Fibroblast of skin of back (primary cell): ENCODE data around the gene PTPRM.

Source experiments
- DNase-seq: peaks from one replicate; pipeline ENCODE4 v3.0.0-alpha.2; 2013

PTPRM gene

DNA sequence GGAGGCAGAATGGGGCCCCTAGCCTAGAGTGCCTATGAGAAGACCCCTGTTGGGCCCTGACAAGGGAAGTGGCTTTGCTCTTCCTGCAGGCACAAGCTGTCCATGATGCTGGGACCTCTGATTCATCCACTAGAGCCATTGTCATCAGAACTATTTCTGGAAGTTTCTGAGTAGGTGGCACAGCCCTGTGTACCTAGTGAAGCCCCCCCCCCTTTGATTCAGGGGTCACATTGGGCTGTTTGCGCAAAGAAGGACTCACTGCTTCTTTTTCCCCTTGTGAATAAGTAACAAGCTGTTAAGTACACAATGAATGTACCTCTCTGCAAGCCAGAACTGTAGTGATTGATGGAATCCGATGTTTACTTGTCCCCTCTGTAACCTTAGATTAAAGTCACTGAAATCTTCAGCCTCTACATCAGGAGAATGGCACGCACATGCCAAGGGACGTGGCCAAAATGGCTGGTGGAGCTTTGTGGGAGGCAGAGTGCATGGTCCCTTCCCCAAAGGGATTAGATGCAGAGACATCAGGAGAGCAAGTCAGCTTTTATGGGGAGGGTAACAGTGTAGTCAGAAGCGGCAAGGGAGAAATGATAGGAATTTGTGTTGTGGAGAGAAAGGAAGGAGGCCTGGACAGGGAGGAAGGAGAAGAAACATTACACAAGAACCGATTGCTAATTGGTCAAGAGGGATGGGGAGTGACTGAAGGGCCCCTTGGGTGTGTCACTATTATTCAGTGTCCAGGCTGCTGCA is 774.5 kb downstream of the PTPRM start:
- peak; percentile 93 for DNase-seq

DNA sequence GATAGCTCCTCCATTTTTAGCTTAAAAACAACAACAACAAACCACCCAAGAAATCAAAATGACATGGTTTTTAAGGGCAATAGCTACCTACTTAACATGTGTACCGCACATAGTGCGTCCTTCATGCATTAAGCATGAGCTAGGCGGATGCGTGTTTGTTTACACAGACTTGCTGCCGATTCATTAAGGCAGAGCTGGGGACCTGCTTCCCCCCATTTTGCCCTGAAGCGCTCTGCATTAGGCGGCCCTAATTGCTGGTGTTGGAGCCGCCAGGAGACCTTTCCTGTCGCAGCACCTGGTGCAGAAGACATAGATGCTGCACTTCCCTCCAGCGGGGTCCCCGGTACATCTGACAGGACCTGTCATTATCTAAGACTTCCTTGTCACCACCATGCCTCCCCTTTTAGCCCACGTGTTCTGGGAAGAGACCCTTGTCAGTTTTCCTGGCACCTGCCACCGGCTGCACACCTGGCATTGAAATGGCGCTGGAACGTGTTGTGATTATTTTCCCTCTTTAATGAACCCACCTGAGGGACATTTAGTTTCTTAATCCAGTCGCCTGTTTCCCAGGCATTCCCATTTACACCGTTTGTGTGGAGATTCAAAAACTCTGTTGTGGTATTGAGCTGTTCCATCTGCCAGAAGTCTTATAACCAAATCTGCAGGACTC is 781.1 kb downstream of the PTPRM start:
- DNase-seq = no peak

DNA sequence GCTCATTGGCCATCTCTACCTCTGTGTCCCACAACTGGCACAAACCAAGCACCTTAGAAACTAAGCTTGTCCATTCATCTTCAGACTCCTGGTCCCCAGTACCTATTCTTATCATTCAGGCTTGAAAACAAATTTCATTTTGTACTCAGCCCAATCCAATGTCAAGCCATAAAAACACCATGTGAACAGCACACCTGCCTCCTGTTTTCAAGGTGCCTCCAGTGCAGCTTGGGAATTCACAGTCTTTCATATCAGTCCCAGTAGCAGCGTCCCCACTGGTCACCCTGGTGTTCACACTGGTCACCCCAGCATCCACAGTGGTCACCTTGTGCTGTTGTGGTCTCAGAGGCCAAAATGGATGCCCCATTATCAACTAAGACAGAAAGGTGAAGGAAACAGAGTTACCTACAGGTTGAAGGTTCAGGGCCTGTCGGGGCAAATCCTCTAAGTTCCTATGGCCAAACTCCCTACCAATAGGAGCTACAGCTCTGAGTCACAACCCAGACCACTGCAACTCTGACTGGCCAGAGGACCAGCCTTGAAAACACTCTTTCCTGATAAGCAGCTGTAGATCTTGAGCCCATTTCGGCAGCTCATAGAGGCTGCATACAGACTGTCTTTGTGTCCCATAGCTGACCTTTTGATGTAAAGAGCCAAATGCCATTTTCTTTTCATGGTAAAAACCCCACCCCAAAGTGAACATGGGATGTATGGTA is 782.6 kb downstream of the PTPRM start:
- DNase-seq = no peak

DNA sequence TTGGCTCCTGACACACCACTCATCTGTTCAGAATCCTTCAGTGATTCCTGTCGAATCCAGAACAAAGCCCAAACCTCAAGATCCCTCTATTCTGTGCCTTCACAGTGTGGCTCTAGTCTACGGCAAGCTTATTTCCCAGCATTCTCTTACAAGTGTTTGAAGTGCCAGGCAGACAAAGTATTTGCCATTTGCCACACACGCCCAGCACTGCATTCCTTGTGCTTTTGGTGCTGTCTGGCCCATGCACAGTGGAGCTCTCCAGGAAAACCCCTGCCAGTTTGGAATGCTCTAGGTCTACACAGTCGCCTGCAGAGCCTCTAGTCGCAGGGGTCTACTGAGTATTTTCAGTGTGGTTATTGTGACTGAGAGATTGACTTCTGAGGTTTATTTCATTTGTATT is 783.5 kb downstream of the PTPRM start:
- DNase-seq = no peak

DNA sequence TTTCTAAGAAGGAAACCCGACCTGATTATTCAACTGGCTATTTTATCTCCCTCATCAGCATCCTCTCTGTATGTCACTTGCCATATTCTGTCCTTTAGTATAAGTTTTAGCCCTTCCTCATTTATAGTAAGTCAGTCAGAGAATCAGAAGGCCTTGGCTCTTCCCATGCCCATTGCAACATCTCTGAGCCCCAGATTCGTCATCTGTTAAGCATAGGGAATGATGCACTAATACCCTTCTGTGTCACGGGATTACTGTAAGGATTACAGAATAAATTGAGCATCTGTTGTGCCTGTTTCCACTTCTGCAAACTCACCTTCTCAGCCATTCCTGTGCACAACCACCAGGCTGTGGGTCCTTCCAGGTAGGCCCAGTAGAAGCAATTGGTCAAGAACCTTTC is 784.0 kb downstream of the PTPRM start:
- DNase-seq = no peak

DNA sequence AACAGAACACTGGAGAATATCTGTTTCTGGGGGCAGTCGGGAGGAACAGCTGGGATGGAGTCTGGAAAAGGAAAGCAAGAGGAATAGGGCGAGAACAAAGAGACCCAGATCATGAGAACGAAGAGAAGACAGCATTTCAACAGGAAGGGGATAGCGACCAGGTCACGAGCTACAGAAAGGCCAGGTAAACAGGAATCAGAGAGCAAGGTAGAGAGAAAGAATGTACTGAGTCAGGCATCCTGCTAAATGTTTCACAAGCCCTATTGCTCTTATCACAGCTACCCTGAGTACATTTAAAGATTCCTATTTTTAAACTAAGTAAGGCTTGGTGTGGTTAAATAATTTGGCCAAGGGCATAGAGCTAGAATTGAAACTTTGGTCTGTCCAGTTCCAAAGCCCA is 787.2 kb downstream of the PTPRM start:
- no peak for DNase-seq

DNA sequence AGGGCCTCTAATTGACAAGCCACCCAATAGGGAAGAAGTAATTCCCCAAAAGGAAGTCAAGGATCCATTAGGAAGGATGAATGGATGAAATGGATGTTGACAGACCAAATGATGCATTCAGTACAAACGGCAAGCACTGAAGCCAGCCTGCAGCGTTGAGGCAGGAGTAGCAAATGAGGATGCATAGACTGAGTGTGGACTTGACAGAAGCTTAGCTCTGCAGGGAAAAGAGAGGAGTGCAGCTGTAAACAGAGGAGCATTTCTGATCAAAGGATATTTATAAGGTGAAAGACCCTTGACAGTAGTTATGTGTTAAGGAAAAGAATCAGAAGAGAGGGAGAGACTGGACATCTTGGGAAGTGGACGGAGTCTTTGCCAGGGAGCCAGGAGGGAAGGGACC is 788.9 kb downstream of the PTPRM start:
- DNase-seq = no peak

DNA sequence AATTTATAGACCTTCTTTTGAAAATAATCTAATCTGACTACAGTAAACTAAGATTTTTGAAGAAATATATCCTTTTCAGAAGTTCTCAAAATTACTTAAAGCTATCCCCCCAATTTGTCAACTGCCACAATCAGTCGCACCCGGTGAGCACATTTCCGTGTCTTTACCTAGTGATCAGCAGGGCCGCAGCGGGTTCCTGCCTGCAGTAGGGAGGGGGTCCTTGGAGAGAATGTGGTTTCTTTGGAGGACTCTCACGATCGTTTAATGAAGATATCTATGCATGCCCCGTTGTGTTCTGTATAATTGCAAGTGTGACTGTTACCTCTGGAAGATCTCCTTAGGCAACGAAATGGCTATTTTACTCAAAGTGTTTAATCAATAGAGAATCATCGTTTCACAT is 790.2 kb downstream of the PTPRM start:
- DNase-seq = no peak

DNA sequence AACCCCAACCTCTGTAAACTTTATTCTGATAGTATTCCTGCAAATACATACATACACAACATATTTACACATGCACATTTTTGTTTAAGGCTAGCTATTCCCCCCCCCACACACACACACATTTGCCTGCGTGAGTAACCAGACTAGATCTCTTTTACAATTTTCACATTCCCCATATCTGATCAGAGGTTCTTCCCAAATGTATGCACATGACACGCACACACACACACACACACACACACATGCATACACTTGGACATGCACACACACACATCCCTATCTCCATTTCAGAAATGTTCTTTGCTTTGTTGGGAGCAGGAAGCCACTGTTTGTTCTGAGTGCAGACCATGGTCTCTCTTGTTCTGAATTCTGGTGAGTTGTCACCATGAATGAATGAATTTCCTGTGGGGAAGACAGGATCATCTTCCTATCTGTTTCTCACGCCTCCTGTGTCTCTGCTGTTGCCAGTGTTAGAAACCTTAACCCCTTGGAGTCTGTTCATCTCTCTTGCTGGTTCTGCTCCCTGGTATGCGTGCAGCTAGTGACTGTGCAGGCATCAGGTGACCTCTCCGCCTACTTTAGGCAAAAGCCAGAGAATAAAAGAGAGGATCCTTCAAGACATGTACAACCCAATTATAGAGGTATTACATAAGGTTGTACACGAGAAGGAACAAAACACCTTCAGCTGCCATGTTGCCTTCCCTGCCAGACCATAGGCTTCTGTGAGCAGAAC is 791.1 kb downstream of the PTPRM start:
- peak; percentile 8 for DNase-seq

DNA sequence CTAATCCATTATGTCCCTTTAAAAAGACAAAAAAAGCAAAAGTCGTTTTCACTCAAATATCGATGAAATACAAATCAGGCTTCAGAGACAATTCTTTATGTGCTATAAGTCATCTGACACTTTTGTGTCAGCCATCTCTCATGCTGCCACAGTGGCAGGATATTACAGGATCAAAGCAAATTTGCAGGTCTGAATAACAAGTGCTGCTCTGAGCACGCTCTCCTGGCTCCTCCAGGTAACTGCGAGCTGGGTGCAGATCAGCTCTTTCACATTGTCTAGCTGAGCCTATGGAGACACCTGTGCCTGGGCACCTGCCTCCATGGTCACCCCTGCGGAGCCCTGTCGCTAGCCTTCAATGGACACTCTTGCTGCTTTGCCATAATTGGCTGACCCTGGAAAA is 792.0 kb downstream of the PTPRM start:
- no peak for DNase-seq

DNA sequence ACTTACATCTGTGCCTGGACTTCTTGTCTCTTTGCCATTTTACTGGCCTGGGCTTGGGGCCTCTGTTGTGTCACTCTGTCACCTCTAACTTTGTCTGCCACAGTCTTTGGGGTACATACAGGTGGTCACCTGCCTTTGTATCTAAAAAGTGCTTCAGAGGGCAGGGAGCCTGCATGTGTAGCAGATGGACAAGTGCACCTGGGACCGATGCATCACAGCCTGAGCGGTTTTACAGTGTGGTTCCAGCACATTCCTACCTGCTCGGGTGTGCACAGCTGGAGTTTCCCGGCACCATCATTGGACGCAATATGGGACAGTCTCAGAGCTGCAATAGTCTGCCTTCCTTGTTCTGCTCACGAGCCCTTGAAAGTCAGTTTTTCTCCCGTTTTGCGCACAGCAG is 792.4 kb downstream of the PTPRM start:
- no peak for DNase-seq

DNA sequence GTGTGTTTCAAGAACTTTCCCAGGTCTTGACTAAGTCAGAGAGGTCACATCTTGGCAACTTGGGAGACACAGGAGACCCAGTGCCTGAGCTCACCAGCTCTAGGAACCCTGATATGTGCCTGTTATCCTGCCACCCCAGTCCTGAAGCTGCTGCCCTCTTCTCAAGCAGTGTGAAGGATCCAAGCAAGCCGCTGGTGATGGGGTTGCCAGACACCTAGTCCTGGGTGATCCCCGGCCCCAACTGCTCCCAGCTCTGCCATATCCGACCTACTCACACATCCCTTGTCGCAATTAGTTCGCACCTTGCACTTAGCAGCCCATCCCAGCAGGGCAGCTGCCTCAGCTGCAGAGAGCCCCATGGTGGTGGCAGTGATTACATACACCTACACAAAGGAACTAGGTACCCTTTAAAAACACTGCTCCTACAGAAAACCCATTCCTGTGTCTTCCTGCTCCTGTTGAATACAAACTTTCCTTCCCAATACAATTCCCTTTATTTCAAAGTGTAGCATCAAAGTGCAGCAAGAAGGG is 794.9 kb downstream of the PTPRM start:
- DNase-seq = no peak

DNA sequence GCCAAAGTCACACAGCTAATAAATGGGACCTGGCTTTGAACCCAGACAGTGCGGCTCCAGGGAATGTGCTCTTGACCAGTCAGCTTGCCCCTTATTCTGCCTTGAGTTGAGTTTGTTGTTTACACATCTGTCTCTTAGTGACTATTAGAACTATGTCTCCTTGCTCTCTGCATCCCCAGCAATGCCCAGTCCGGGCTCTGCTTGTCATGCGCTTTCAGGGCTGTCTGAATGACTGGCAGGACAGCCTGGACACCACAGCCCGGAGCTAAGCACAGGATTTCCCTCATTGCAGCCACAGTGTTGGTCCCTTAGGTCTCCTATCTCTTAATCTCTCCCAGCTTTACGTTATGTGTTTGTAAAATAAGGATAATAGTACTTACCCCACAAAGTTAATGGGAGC is 795.7 kb downstream of the PTPRM start:
- DNase-seq = no peak

DNA sequence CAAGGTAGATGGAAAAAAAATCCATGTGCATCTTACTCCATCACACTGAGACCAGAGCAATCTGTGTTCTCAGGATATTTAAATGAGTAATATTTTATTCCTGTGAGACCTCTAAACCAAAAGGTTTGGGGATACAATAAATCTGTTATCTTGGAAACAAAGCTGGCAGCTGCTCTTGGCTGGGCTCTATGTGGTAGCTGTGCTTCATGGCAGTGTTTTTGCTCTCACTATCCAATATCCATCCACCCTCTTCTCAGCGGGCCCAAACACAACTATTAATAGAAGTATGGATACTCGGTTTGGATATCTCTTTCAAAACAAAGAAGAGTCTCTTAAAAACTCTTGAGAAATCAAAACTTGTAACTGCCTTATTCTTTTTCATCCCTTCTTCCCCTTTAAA is 797.3 kb downstream of the PTPRM start:
- DNase-seq = no peak

DNA sequence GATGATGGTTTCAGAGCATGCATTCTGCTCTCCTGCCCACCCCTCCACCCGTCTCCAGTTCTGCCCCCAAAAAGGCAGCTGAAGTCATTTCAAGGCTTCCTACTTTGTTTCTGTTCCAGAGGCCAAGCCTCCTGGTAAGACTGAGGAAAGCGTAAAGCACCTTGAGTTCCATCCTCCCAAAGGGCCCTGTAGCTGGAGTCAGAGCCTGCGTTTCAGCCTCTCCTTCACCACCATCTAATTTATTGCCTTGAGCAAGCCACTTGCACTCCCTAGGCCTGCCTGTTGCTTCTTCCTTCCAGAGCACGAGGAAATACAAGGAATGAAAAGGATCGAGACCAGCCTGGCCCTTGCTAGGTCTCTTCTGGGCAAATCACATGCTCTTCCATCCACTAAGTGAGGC is 797.9 kb downstream of the PTPRM start:
- DNase-seq = no peak

DNA sequence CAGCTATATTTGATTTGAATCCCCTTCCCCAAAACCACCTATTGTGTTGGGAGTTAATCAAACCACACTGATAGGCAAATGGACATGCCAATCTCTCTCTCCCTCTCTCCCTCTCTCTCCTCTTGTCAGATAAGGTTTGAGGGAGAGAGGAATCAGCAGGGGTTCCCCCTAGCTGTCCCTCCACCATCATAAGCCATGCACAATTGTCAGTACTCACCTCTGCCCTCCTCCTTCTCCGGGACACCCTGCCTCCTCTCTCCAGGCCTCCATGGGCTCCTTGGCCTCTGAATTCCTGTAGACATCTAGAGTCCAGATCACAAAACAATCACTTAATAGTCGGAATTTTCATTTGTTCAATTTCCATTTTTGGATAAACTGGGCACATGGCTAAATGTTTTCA is 798.4 kb downstream of the PTPRM start:
- DNase-seq = no peak

DNA sequence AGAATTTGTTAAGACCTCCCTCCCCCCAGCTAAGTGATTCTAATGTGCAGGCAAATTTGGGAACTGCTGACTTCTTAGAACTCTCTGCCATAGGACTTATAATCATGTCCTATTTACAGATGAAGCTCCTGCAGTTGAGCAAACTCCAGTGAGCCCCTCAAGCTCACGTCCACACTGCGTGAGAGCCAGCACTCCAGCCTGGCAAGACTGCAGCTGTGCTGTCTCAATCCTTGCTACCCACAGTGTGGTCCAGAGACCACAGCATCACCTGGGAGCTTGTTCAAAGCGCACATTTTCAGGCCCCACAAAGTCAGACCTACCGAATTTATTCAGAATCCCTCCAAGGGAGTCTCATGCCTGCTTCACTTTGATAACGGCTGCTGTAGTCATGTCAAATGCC is 799.0 kb downstream of the PTPRM start:
- no peak for DNase-seq

DNA sequence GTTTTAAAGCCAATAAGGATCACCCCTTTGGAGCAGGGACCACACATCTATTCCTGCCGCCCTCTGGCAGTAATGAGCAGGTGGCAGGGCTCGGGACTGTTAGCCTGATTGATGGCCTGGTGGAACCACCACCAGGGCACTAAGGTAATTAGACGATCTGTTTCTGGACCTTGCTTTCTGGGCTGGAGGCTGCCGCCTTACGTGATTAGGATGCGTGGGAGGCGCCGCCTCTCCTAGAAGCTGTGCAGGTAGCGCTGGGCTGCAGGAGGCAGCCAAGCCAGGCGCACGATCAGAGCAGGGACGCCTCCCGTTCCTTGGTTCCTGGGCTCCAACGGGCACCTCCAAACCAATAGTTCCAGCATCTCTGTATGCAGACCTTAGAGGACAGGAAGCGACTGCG is 799.5 kb downstream of the PTPRM start:
- no peak for DNase-seq

DNA sequence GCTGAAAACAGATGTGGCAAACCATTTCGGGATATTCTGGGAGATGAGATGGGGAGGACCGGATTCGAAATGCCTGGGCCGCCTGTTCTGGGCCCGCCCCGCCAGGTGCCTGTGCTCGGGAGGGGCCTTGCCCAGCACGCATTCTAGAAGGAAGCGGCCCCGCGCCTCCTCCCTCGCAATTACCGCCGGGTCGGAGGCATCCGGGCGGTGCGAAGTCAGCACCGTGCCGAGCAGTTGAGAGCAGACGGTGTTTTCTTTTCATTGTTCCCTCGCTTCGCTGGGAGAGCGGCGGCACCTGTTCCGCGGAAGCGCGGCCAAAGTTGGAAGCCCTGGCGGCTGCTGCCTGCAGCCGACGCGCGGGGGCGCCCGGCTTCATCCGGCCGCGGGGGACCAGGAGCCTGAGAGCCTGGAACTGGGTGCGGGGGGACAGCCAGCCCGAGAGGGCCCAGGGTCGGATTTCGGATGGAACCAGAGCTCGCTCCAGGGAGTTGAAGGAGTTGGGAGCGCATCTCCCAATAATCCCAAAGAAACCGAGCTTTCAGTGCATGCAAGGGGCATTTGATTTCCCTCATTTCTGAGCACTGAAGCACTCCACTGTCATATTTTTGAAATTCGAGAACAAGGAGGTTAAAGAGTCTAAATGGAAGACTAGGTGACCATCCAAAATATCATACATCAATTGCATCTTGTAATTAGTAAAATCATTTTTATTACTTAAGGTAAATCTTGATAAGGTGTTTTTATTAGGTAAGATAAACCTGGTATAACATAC is 800.3 kb downstream of the PTPRM start:
- DNase-seq = peak; percentile 7

DNA sequence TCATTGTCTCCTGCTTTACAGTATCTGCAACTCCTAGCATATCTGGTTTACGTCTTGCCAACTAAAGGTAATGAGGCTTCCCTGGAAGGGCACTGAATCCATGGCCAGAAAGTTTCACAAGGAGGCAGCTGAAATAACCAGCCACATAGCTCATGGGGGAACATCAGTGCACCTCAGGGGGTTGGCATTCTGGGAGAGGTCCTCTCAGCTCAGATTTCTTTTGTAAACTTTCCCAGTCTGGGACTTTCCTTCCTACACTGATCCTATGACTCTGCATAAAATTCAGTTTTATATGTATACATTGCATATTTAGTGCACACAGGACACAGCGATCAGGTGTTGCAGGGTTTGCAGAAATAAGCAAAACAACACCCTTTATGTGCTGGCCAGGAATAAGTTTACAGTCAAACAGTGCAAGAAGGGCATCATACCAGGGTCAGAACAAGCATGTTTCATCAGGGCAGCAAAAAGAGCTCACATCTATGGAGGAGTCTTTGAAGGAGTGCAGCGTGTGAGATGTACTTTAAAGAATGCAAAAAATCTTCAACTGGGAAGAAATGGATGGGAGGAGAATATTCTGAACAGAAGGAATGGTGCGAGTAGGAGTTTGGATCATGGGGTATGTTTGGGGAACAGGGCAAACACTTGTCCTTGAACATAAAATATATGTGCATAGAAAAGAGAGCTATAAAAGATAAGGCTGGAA is 801.5 kb downstream of the PTPRM start:
- DNase-seq = peak; percentile 27

DNA sequence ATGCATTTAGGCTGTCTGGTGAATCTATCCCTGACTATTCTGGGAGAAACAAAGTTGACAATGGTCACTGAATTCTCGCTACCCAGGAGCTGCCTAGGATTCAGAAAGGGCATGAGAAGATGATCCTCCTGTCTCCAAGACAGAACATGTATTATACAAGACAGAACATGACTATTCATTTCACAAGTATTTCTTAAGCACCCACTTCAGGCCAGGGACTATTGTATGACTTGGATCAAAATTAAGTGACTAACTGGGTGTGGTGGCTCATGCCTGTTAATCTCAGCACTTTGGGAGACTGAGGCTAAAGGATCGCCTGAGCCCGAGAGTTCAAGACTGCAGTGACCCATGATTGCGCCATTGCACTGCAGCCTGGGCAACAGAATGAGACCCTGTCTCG is 806.4 kb downstream of the PTPRM start:
- peak; percentile 16 for DNase-seq
